Vagina (tissue), 2 donors: ENCODE data around the gene SKA1. TPM values are rescaled to one million over a fixed set of nuclear protein-coding genes. Genes with fewer than 3 reads are reported as not detected.

Experiments
- DNase-seq, 2 donors: peaks; one replicate each; pipeline ENCODE4 v3.0.0-alpha.2; 2017; ENCODE audit errors: extremely low spot score in 2 of 2
- H3K27ac ChIP-seq: fragments of 200-600 bp; sonication (generic); one replicate; pipeline ENCODE4 v1.5.1; 2019
- H3K27me3 ChIP-seq: fragments of 200-600 bp; sonication (generic); one replicate; pipeline ENCODE4 v1.5.1; 2019
- H3K36me3 ChIP-seq, 2 donors: fragments of 200-600 bp; sonication (generic); one replicate each; pipeline ENCODE4 v1.5.1; 2017 to 2019
- H3K4me1 ChIP-seq: fragments of 200-600 bp; sonication (generic); one replicate; pipeline ENCODE4 v1.5.1; 2019
- H3K4me3 ChIP-seq, 2 donors: fragments of 200-600 bp; sonication (generic); 1 replicate in 1 of 2; 2 replicates in 1 of 2; pipeline ENCODE4 v1.5.1; 2016 to 2019
- H3K9me3 ChIP-seq: fragments of 200-600 bp; sonication (generic); one replicate; pipeline ENCODE4 v1.5.1; 2019
- POLR2A ChIP-seq, 2 donors: fragments of 450-650 bp; IDR thresholded peaks; one replicate each; pipeline ENCODE4 v1.6.1; 2017; ENCODE audit warnings: antibody characterized with exemption in 2 of 2, mild to moderate bottlenecking in 2 of 2, moderate library complexity in 2 of 2
- POLR2AphosphoS5 ChIP-seq, 2 donors: sonication (generic); formaldehyde crosslinking; IDR thresholded peaks; one replicate each; pipeline ENCODE4 v1.9.0; 2017; ENCODE audit warnings: antibody characterized with exemption in 2 of 2, mild to moderate bottlenecking in 2 of 2, low read depth in 1 of 2; ENCODE audit not compliant: insufficient read depth in 1 of 2
- intact Hi-C: fragments of 100-400 bp; cut with DNase I; formaldehyde crosslinking; loops from one replicate; pipeline ENCODE4 v1.15.1; 2023
- total RNA-seq: library from RNA; depleted of rRNA; stranded (reverse); fragments of >200 nt; gene quantifications from one replicate; pipeline ENCODE4 v1.2.3, GENCODE V29; 2016
- TF ChIP-seq, protein P1 (sequence below), 3 experiments: fragments of 450-650 bp in 2 of 3; fragments of 200-600 bp in 1 of 3; sonication (generic) in 1 of 3; IDR thresholded peaks; one replicate each; pipeline ENCODE4 v1.5.1; 2017 to 2019; ENCODE audit warnings: antibody characterized with exemption in 3 of 3, mild to moderate bottlenecking in 2 of 3, moderate library complexity in 2 of 3

SKA1 gene
- total RNA-seq, 1 donor from 2014 or later = 0.74 TPM

DNA sequence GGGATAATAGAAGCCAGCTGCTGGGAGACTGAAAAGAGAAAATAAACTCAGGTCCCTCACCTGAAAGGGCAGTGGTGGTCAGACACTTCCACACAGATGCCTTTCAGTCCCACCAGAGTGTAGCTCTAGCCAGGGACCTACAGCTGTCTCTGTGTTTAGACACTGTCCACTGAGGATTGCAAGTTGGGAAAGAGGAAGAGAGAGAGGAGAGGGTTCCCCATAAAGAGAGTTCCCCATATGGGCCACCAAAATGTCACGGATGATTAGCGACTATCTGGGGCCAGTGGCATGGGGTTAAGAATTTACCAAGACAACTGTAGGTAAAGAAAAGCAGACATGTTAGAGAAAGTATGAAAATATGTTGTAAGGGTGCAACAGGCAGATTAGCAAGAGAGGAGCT lies 36.7 kb upstream of the SKA1 start:
- Histone ChIP-seq H3K27me3 (no peaks in the 10 kb centered on the region), H3K4me1 (no peaks in the 10 kb centered on the region), H3K36me3 (no peaks in the 10 kb centered on the region), H3K4me3 (no peak overlapping the region), H3K27ac (no peak overlapping the region), H3K9me3 (no peaks in the 10 kb centered on the region)
- TF ChIP-seq POLR2AphosphoS5 (IDR thresholded peaks at IDR 0.05; ENCODE audit: insufficient read depth in 1 of 2, low read depth in 1 of 2) = no peak
- TF ChIP-seq POLR2A (IDR thresholded peaks at IDR 0.05) = no peak
- TF ChIP-seq, protein P1, sequence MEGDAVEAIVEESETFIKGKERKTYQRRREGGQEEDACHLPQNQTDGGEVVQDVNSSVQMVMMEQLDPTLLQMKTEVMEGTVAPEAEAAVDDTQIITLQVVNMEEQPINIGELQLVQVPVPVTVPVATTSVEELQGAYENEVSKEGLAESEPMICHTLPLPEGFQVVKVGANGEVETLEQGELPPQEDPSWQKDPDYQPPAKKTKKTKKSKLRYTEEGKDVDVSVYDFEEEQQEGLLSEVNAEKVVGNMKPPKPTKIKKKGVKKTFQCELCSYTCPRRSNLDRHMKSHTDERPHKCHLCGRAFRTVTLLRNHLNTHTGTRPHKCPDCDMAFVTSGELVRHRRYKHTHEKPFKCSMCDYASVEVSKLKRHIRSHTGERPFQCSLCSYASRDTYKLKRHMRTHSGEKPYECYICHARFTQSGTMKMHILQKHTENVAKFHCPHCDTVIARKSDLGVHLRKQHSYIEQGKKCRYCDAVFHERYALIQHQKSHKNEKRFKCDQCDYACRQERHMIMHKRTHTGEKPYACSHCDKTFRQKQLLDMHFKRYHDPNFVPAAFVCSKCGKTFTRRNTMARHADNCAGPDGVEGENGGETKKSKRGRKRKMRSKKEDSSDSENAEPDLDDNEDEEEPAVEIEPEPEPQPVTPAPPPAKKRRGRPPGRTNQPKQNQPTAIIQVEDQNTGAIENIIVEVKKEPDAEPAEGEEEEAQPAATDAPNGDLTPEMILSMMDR (IDR thresholded peaks at IDR 0.05) = no peak
- intact Hi-C loops = no loop called here
- no peak for DNase-seq

- H3K27ac ChIP-seq = no peak overlapping the region
- H3K36me3 ChIP-seq = no peaks in the 10 kb centered on the region
- H3K4me1 ChIP-seq = no peaks in the 10 kb centered on the region
- no peak for DNase-seq
- H3K9me3 ChIP-seq = no peaks in the 10 kb centered on the region
- no peak overlapping the region for H3K4me3 ChIP-seq
- intact Hi-C loops = no loop called here
- TF ChIP-seq, protein P1 (IDR thresholded peaks at IDR 0.05) = no peak
- no peak for TF ChIP-seq POLR2AphosphoS5 (IDR thresholded peaks at IDR 0.05; ENCODE audit: insufficient read depth in 1 of 2, low read depth in 1 of 2)
- TF ChIP-seq POLR2A (IDR thresholded peaks at IDR 0.05) = no peak
- no peaks in the 10 kb centered on the region for H3K27me3 ChIP-seq
Observed at GRCh38 chr18:50338715-50339114, 36.1 kb upstream of the SKA1 start.

- H3K4me1 ChIP-seq = no peaks in the 10 kb centered on the region
- H3K9me3 ChIP-seq = no peaks in the 10 kb centered on the region
- no peaks in the 10 kb centered on the region for H3K27me3 ChIP-seq
- no peaks in the 10 kb centered on the region for H3K36me3 ChIP-seq
- no peak overlapping the region for H3K27ac ChIP-seq
- DNase-seq = no peak
- no peak overlapping the region for H3K4me3 ChIP-seq
- intact Hi-C loops = no loop called here
- TF ChIP-seq, protein P1 (IDR thresholded peaks at IDR 0.05) = no peak
- TF ChIP-seq POLR2A (IDR thresholded peaks at IDR 0.05) = no peak
- no peak for TF ChIP-seq POLR2AphosphoS5 (IDR thresholded peaks at IDR 0.05; ENCODE audit: insufficient read depth in 1 of 2, low read depth in 1 of 2)
Observed at GRCh38 chr18:50340078-50340477, 34.8 kb upstream of the SKA1 start.

- no peak for DNase-seq
- H3K9me3 ChIP-seq = no peaks in the 10 kb centered on the region
Observed at GRCh38 chr18:50341443-50341842, 33.4 kb upstream of the SKA1 start.

GRCh38 chr18:50350699-50351098 lies 24.1 kb upstream of the SKA1 start:
- H3K27ac ChIP-seq = no peak overlapping the region
- no peak for DNase-seq
- no peaks in the 10 kb centered on the region for H3K4me1 ChIP-seq
- no peaks in the 10 kb centered on the region for H3K9me3 ChIP-seq
- H3K4me3 ChIP-seq = no peak overlapping the region
- H3K27me3 ChIP-seq = no peaks in the 10 kb centered on the region
- H3K36me3 ChIP-seq = no peaks in the 10 kb centered on the region
- TF ChIP-seq POLR2AphosphoS5 (IDR thresholded peaks at IDR 0.05; ENCODE audit: insufficient read depth in 1 of 2, low read depth in 1 of 2) (no peak), POLR2A (IDR thresholded peaks at IDR 0.05) (no peak)
- TF ChIP-seq, protein P1 (IDR thresholded peaks at IDR 0.05) = no peak
- intact Hi-C loops = no loop called here

More at GRCh38 chr18:50341443-50341842, 33.4 kb upstream of the SKA1 start:
- Histone ChIP-seq H3K36me3 (no peaks in the 10 kb centered on the region), H3K4me3 (no peak overlapping the region), H3K4me1 (no peaks in the 10 kb centered on the region), H3K27ac (no peak overlapping the region), H3K27me3 (no peaks in the 10 kb centered on the region)
- intact Hi-C loops = no loop called here
- TF ChIP-seq POLR2A (IDR thresholded peaks at IDR 0.05) = no peak
- TF ChIP-seq, protein P1 (IDR thresholded peaks at IDR 0.05) = no peak
- TF ChIP-seq POLR2AphosphoS5 (IDR thresholded peaks at IDR 0.05; ENCODE audit: insufficient read depth in 1 of 2, low read depth in 1 of 2) = no peak
